IMR-90 (cell line): ENCODE results near the gene ZNF835.

ENCODE experiments used
- ELK1 ChIP-seq: fragments of 150-350 bp; IDR thresholded peaks from 2 replicates; pipeline ENCODE4 v1.6.1; 2016; ENCODE audit warnings: low read depth, mild to moderate bottlenecking, low read length, moderate library complexity, borderline replicate concordance
- MAZ ChIP-seq: IDR thresholded peaks from 2 replicates; pipeline ENCODE4 v1.6.1; 2012; ENCODE audit warnings: low read depth, mild to moderate bottlenecking, low read length, improper control_type of control experiment, moderate library complexity, borderline replicate concordance
- NFE2L2 ChIP-seq: fragments of 150-350 bp; IDR thresholded peaks from 2 replicates; pipeline ENCODE4 v1.6.1; 2016; ENCODE audit warnings: low read depth, mild to moderate bottlenecking, low read length
- POLR2A ChIP-seq: IDR thresholded peaks from 2 replicates; pipeline ENCODE4 v1.6.1; 2012; ENCODE audit warnings: mild to moderate bottlenecking, low read depth, low read length
- RAD21 ChIP-seq: IDR thresholded peaks from 2 replicates; pipeline ENCODE4 v1.6.1; 2012; ENCODE audit warnings: low read length, improper control_type of control experiment
- RCOR1 ChIP-seq: IDR thresholded peaks from 2 replicates; pipeline ENCODE4 v1.6.1; 2012; ENCODE audit warnings: mild to moderate bottlenecking, low read length, improper control_type of control experiment; ENCODE audit not compliant: insufficient replicate concordance
- RFX5 ChIP-seq: IDR thresholded peaks from 2 replicates; pipeline ENCODE4 v1.8.0; 2012; ENCODE audit warnings: low read depth, mild to moderate bottlenecking, low read length, moderate library complexity
- SMC3 ChIP-seq: fragments of 150-350 bp; IDR thresholded peaks from 2 replicates; pipeline ENCODE4 v1.6.1; 2016; ENCODE audit warnings: low read depth, mild to moderate bottlenecking, antibody characterized with exemption, low read length, moderate library complexity
- TF ChIP-seq, protein P1 (sequence below): conservative IDR thresholded peaks from 2 replicates; pipeline ENCODE4 v1.5.1; 2012; ENCODE audit warnings: mild to moderate bottlenecking, low read depth, low read length, improper control_type of control experiment

GRCh38 chr19:56670401-56670960, 1.1 kb downstream of the ZNF835 start:
- TF ChIP-seq, protein P1, sequence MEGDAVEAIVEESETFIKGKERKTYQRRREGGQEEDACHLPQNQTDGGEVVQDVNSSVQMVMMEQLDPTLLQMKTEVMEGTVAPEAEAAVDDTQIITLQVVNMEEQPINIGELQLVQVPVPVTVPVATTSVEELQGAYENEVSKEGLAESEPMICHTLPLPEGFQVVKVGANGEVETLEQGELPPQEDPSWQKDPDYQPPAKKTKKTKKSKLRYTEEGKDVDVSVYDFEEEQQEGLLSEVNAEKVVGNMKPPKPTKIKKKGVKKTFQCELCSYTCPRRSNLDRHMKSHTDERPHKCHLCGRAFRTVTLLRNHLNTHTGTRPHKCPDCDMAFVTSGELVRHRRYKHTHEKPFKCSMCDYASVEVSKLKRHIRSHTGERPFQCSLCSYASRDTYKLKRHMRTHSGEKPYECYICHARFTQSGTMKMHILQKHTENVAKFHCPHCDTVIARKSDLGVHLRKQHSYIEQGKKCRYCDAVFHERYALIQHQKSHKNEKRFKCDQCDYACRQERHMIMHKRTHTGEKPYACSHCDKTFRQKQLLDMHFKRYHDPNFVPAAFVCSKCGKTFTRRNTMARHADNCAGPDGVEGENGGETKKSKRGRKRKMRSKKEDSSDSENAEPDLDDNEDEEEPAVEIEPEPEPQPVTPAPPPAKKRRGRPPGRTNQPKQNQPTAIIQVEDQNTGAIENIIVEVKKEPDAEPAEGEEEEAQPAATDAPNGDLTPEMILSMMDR: no peak
- no peak for TF ChIP-seq POLR2A
- TF ChIP-seq ELK1: no peak
- no peak for TF ChIP-seq SMC3
- no peak for TF ChIP-seq NFE2L2
- no peak for TF ChIP-seq RAD21
- TF ChIP-seq RFX5: no peak
- no peak for TF ChIP-seq MAZ
- TF ChIP-seq RCOR1: no peak
